Nucleus accumbens (tissue), 56 donors: Measurements from ENCODE around the gene UBN2.
"Not testable (repeated sequence)": the region's sequence is repeated elsewhere in the genome, so short reads cannot be mapped to it uniquely, and the experiment has no call there.

ENCODE experiments used
- DNase-seq, 56 donors: peaks; one replicate each; lab custom pipeline; 2025; lab: John Stamatoyannopoulos, UW

Gene UBN2

DNA sequence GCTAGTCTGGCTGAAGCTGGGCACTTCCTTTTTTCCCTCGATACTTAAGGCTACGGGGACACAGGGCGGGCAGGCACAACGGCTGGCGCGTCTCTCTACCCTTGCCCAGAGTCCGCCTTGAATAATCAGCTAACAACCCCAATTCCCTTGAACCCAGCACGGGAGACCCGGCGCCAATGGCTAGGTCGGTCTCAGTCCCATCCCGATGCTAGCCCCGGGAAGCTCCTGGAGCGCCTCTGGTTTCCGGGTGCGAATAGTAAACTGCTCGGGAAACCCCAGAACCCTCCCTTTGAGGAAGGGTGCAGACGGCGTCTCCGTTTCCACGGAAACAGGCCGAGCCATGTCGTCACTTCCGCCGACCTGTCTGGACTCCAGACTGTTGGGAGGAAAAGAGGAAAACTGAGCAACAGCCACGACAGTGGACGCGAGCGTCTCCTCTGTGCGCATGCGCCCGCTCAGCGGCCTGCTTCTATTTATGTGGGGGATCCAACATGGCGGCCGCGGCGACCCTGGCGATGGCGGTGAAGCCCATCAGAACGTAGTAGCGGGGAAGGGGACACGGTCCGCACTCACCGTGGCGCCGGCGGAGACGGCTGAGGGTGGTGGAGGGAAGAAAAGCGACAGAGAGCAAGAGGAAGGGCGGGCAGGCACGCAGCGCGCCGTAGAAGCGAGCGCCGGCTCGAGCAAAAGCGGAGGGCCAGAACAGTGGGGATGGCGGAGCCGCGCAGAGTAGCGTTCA lies at the start of gene UBN2:
Gene UBN2, plus strand, starts transcription at position 464 of the 739 bp plus-strand sequence. Its CDS starts 248 bp downstream, at position 712.
- peak; percentile 74 to 98 (median 94) for DNase-seq

- no peak for DNase-seq
Observed at GRCh38 chr7:139181404-139181803, 49.6 kb upstream of the UBN2 start.

DNA sequence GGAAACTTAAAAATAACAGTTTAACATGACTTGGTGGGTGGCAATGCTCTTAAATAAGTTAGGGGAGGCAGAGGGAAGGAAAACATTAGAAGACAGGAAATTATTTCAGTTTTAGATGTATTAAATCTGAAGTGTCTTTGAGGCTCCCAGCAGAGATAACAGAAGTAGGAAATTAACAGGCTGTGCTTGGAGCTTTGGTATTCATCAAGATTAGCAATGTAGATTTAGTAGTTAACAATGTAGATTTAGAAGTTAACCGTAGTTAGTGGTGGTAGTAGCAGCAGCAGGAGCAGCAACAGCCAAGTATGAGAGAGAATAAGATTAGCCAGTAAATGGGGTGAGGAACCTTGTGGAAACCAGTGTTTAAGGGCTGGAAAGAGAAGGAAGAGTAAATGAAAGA lies 48.7 kb upstream of the UBN2 start:
- DNase-seq: no peak

GRCh38 chr7:139183251-139183650 lies 47.8 kb upstream of the UBN2 start:
- DNase-seq: no peak

GRCh38 chr7:139183878-139184338 lies 47.1 kb upstream of the UBN2 start:
- no peak for DNase-seq

DNA sequence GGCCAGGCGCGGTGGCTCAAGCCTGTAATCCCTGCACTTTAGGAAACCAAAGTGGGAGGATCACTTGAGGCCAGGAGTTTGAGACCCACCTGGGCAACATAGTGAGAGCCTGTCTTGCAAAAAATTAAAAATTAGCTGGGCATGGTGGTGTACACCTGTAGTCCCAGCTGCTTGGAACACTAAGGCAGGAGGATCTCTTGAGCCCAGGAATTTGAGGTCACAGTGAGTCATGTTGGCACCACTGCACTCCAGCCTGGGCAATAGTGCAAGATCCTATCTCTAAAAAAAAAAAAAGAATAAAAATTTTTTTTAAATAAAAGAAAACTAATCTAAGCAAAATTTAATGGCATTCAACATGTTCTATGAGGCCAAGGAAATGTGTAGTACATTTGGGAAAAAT lies 44.9 kb upstream of the UBN2 start:
- DNase-seq: no peak

- DNase-seq: no peak
Observed at GRCh38 chr7:139189357-139189756, 41.7 kb upstream of the UBN2 start.

- no peak for DNase-seq
Observed at GRCh38 chr7:139192014-139192706, 38.9 kb upstream of the UBN2 start.

GRCh38 chr7:139200382-139200781 lies 30.7 kb upstream of the UBN2 start:
- no peak for DNase-seq

DNA sequence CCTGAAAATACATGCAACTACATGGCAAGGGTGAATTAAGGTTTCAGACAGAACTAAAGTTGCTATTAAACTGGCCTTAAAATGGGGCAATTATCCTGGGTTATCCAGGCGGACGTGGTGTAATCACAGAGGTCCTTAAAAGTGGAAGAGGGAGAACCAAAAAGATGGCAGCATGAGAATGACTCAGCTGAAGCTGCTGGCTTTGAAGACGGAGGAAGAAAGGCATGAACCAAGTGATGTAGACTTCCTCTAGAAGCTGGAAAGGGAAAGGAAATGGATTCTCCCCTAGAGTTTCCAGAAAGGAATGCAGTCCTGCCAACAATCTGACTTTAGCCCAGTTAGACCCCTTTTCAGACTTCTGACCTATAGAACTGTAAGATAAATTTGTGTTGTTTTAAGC lies 27.0 kb upstream of the UBN2 start:
- DNase-seq: no peak

DNA sequence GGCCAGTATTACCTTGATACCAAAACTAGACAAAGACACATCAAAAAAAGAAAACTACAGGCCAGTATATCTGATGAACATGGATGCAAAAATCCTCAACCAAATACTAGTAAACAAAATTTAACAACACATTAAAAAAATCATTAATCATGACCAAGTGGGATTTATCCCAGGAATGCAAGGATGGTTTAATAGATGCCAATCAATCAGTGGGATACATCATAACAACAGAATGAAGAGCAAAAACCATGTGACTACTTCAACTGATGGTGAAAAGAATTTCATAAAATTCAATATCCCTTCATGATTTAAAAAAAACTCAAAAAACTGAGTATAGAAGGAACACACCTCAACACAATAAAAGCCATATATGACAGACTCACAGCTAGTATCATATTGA lies 25.2 kb upstream of the UBN2 start:
- no peak for DNase-seq

DNA sequence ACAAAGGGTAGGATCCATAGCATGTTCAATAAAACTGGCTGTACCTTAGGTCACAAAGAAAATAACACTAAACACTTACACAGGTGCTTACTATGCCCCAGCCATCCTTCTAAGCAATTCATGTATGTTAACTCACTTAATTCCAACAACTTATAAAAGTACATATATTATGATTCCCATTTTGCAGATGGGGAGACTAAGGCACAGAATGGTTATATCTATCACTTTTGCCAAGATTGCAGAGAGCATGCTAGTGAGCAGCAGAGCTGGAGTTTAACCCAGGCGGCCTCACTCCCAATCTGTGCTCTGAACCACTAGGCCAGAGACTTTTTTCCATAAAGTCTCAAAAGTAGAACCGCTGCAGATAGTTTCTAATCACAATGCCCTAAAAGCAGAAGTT lies 18.9 kb upstream of the UBN2 start:
- no peak for DNase-seq

- DNase-seq: not testable (repeated sequence)
Observed at GRCh38 chr7:139213489-139213888, 17.5 kb upstream of the UBN2 start.

- DNase-seq: no peak
Observed at GRCh38 chr7:139218173-139218572, 12.9 kb upstream of the UBN2 start.

DNA sequence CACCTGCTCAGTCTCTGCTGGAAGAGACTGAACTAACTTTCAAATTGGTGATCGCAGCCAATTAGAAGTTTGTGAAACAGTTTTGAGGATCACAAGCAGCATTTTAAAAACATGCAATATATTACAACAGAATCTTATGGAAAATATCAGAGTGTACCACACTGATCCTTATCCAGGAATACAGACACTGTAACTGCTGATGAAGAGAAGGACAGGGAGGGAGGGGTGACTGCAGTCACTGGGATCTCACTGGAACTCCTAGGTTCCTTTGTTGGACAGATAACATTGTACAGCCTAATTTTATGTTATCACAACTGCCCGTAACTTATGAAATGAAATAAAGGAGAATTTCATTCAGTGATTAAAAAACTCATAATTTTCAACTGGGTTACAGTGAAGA lies 6.8 kb upstream of the UBN2 start:
- DNase-seq: no peak

DNA sequence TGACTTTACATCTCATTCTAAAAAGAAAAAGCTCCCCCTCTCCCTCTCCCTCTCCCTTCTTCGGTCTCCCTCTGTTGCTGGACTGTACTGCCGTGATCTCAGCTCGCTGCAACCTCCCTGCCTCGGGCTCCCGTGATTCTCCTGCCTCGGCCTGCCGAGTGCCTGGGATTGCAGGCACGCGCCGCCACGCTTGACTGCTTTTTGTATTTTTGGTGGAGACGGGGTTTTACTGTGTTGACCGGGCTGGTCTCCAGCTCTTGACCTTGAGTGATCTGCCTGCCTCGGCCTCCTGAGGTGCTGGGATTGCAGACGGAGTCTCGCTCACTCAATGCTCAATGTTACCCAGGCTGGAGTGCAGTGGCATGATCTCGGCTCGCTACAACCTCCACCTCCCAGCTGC lies 6.2 kb upstream of the UBN2 start:
- DNase-seq: not testable (repeated sequence)

DNA sequence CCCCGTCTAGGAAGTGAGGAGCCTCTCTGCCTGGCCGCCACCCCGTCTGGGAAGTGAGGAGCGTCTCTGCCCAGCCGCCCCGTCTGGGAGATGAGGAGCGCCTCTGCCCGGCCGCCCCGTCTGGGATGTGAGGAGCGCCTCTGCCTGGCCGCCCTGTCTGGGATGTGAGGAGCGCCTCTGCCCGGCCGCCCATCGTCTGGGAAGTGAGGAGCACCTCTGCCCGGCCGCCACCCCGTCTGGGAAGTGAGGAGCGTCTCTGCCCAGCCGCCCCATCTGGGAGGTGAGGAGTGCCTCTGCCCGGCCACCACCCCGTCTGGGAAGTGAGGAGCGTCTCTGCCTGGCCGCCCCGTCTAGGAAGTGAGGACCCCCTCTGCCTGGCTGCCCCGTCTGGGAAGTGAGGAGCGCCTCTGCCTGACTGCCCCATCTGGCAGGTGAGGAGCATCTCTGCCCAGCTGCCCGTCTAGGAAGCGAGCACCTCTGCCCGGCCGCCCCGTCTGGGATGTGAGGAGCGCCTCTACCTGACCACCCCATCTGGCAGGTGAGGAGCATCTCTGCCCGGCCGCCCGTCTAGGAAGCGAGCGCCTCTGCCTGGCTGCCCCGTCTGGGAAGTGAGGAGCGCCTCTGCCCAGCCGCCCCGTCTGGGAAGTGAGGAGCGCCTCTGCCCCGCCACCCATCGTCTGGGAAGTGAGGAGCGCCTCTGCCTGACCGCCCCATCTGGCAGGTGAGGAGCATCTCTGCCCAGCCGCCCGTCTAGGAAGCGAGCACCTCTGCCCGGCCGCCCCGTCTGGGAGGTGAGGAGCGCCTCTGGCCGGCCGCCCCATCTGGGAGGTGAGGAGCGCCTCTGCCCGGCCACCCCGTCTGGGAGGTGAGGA lies 5.5 kb upstream of the UBN2 start:
- not testable (repeated sequence) for DNase-seq

- DNase-seq: not testable (repeated sequence)
Observed at GRCh38 chr7:139226158-139226515, 4.9 kb upstream of the UBN2 start.

- DNase-seq: not testable (repeated sequence)
Observed at GRCh38 chr7:139226988-139227488, 4.0 kb upstream of the UBN2 start.

DNA sequence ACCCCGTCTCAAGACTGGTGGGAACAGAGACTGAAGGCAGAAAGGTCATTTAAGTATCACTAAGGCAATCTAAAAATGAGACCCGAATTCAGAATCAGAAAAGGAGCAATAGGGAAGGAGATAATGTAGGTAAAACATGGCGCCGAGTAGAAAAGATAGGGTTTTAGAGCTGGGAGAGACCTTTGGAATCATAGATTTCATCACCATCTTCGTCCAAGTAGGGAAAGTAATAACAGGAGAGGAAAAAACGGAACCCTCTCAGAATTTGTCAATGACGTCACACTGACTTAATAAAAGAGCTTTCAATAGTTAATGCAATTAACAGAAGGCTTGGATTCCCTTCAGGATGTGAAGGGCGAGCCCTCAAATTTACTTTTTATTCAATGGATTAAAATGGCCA lies 1.0 kb upstream of the UBN2 start:
- DNase-seq: no peak

GRCh38 chr7:139230484-139230773 lies 608 bp upstream of the UBN2 start:
- DNase-seq: peak in 1 of 56 donors; percentile 60
